Lower leg skin (tissue), 4 donors: ENCODE data around the gene PLXNC1. TPM values are rescaled to one million over a fixed set of nuclear protein-coding genes. Genes with fewer than 3 reads are reported as not detected.

ENCODE experiments used
- DNase-seq, 2 donors: peaks; one replicate each; pipeline ENCODE4 v3.0.0-alpha.2; 2019; ENCODE audit warnings: low spot score in 2 of 2
- H3K4me3 ChIP-seq: fragments of 200-600 bp; sonication (generic); 2 replicates; pipeline ENCODE4 v1.5.1; 2017; ENCODE audit warnings: mild to moderate bottlenecking, low read depth; ENCODE audit not compliant: poor library complexity, severe bottlenecking
- POLR2A ChIP-seq, 2 donors: fragments of 450-650 bp; IDR thresholded peaks; one replicate each; pipeline ENCODE4 v1.6.1; 2016 to 2017; ENCODE audit warnings: antibody characterized with exemption in 2 of 2, mild to moderate bottlenecking in 1 of 2, moderate library complexity in 1 of 2
- WGBS, 2 donors: methylation state at CpG; one replicate each; pipeline ENCODE4 v1.1.5; 2018; 5-methylcytosine and 5-hydroxymethylcytosine counted together
- intact Hi-C: fragments of 100-400 bp; cut with DNase I; formaldehyde crosslinking; loops from one replicate; pipeline ENCODE4 v1.15.0; 2023; ENCODE audit warnings: low total_unique reads
- total RNA-seq, 4 donors: library from RNA; depleted of rRNA; stranded (reverse); fragments of >200 nt; gene quantifications; one replicate each; pipeline ENCODE4 v1.1.0, GENCODE V29; 2016
- TF ChIP-seq, protein P1 (sequence below), 3 donors: fragments of 450-650 bp; IDR thresholded peaks; one replicate each; pipeline ENCODE4 v1.5.1; 2016; ENCODE audit warnings: antibody characterized with exemption in 3 of 3, mild to moderate bottlenecking in 3 of 3, moderate library complexity in 2 of 3

PLXNC1 gene
- total RNA-seq, 4 donors from 2014 or later, result 7.6 to 10.8 (median 8.2) TPM

DNA sequence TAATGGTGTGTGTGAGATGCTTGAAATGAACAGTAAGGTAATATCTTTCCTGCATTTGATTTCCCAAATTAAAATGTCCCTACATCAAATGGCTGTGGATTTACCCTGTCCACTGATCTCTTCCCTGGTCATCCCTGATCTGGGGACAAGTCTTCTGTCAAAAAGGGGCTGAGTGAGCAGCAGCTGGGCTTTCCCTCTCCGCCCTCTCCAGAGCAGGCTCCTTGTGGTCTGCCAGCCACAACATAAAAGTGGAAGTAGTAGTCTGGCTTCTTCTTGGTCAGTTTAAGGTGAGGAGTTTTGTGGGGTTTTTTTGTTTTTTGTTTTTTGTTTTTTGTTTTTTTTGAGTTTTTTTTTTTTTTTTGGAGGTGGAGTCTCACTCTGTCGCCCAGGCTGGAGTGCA lies 25.2 kb upstream of the PLXNC1 start:
- WGBS, 2 donors, result 82 to 88% methylated on average over 2 of the region's 2 CpGs
- no peak overlapping the region for H3K4me3 ChIP-seq
- DNase-seq, result no peak
- TF ChIP-seq POLR2A (IDR thresholded peaks at IDR 0.05), result no peak
- TF ChIP-seq, protein P1, sequence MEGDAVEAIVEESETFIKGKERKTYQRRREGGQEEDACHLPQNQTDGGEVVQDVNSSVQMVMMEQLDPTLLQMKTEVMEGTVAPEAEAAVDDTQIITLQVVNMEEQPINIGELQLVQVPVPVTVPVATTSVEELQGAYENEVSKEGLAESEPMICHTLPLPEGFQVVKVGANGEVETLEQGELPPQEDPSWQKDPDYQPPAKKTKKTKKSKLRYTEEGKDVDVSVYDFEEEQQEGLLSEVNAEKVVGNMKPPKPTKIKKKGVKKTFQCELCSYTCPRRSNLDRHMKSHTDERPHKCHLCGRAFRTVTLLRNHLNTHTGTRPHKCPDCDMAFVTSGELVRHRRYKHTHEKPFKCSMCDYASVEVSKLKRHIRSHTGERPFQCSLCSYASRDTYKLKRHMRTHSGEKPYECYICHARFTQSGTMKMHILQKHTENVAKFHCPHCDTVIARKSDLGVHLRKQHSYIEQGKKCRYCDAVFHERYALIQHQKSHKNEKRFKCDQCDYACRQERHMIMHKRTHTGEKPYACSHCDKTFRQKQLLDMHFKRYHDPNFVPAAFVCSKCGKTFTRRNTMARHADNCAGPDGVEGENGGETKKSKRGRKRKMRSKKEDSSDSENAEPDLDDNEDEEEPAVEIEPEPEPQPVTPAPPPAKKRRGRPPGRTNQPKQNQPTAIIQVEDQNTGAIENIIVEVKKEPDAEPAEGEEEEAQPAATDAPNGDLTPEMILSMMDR (IDR thresholded peaks at IDR 0.05), result no peak
- intact Hi-C loops, result no loop called here

DNA sequence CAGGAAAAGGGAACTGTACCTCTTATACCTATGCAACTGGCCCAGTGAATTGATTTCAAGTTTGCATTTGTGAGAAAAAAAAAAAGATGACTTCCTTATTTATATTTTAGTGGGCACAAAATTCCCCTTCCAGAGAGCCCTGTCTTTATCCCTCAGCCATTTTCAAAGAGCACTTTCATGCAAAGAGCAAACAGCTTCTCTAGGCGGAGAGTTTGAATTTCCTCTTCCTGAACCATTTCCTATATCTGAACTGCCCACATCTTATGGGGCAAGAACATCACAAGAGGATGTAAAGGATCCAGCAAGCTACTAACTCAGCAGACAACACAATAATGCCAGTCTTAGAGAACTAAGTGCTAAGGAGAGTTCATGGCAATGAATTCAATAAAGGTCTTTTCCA lies 22.3 kb upstream of the PLXNC1 start:
- TF ChIP-seq POLR2A (IDR thresholded peaks at IDR 0.05), result no peak
- TF ChIP-seq, protein P1 (IDR thresholded peaks at IDR 0.05), result no peak

DNA sequence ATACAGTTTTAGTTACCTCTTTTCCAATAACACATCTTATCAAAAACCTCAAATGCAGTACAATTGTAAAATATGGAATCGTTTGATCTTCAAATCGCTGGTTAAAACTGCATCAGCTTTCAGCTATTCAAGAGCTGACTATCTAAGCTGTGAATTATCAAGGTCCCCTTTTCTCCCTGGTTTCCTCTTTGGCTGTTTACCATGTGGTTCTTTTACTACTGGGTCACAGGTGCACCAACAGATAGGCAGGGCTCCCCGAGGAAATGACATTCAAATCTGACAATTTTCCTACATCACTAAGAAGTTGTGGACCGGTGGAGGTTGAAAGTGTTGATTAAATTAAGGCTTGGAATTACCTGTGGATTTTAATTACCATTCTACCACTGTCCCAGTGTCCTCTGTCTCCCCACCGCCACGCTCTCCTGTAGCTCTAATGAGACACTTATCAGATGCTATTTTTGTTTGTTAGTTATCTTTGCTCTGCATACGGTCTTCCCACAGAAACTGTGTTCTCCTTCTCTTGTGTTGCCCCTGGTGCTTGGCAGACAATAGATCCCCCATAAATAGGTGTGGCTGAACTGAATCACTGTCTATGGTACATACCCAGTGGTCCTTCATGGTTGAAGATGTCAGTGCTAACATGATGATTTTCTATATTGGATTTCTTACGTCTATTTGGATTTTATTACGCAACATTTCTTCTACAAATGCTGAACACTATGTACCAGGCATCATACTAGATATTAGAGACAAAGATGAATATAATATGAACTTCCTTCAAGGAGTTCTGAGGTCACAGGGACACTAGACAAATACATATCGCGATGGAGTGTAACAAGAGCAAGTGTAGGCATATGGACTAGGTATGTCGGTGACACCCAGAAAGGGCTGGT lies 20.9 kb upstream of the PLXNC1 start:
- intact Hi-C loops, result no loop called here
- no peak overlapping the region for H3K4me3 ChIP-seq
- no peak for DNase-seq
- 74 to 80% methylated on average over 12 of the region's 12 CpGs for WGBS, 2 donors
- TF ChIP-seq, protein P1 (IDR thresholded peaks at IDR 0.05), result no peak
- no peak for TF ChIP-seq POLR2A (IDR thresholded peaks at IDR 0.05)

More for the DNA sequence above, 22.3 kb upstream of the PLXNC1 start:
- 64 to 67% methylated on average over 1 of the region's 1 CpG for WGBS, 2 donors
- intact Hi-C loops, result no loop called here
- no peak for DNase-seq
- no peak overlapping the region for H3K4me3 ChIP-seq

DNA sequence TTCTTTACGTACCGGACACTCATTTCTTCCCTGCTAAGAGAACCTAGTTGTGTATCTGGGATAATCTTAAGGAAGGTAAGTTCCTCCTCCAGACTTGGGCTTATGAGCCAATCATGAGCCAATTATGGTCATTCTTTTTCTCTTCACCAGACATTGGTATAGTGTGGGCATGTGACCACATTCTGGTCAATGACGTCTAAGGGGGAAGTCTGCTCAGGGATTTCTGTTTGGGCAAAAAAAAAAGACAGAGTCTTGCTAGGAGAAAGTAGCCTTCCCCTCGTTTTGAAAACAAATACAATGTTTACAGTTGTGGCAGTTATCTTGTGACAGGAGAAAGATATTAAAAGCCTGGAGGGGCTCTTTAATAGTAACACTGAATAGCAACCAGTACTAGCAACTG lies 20.1 kb upstream of the PLXNC1 start:
- WGBS, 2 donors, result 67 to 68% methylated on average over 4 of the region's 4 CpGs
- intact Hi-C loops, result no loop called here
- no peak overlapping the region for H3K4me3 ChIP-seq
- no peak for DNase-seq
- no peak for TF ChIP-seq POLR2A (IDR thresholded peaks at IDR 0.05)
- TF ChIP-seq, protein P1 (IDR thresholded peaks at IDR 0.05), result no peak

DNA sequence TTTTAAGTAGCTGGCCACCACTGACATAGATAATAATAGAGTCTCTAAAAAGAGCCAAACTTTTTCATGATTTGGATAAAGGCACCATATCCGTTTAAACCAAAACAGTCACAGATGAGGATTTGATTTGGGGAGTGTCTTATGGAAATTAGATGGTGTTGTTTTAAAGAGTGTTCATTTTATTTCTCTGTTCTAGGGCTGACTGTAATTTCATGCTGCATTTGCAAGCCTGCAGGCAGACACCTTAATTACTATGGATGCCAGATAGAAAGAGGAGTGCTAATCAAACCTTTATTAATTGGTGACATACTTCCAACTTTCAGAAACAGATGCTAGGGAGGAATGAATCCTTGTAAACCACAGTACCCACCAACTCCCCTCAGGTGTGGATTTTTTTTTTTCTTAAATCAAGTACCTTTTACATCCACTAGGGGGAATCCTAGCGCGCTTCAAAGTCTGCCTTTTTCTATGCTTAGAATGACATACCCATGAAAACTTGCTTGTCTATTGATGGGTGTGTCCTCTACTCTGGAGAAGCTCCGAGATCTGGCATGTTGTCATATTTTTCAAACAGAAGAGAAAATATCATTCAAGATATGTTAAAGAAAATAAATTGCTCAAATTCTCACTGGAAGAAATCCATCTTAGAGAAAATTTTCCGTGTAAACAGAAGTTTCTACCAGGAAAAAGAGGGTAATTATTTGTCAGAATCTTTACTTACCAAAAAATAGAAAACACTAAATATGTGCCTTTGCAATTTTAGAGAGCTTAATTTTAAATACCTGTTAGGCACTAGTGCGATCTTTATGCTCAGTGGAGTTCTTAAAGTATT lies 14.2 kb upstream of the PLXNC1 start:
- 14 to 19% methylated on average over 6 of the region's 6 CpGs for WGBS, 2 donors
- intact Hi-C loops, result loop anchor here (10.0 kb wide), 1 partner anchor 401 kb away; no protein-coding TSS in a partner anchor
- no peak overlapping the region for H3K4me3 ChIP-seq
- DNase-seq, result no peak
- TF ChIP-seq, protein P1 (IDR thresholded peaks at IDR 0.05), result peak in 1 of 3 donors; percentile 51
- TF ChIP-seq POLR2A (IDR thresholded peaks at IDR 0.05), result no peak
